Measurements from ENCODE around the gene GIT1.
"Not testable (repeated sequence)": the region's sequence is repeated elsewhere in the genome, so short reads cannot be mapped to it uniquely, and the experiment has no call there.

Gene GIT1

GRCh38 chr17:29562615-29563014 is 26.8 kb downstream of the GIT1 start:
- Histone ChIP-seq H3K4me3 (replicated peaks; ENCODE audit: insufficient read depth, low read length) (no peak overlapping the region), H3K27me3 (ENCODE audit: insufficient read depth, poor library complexity, severe bottlenecking) (no peaks in the 10 kb centered on the region), H3K27ac (replicated peaks) (no peak overlapping the region)
- DNase-seq (ENCODE audit: low read depth in 1 of 2, low spot score in 1 of 2), result no peak
- TF ChIP-seq SPI1 (IDR thresholded peaks at IDR 0.05; ENCODE audit: borderline replicate concordance, low read depth) (no peak), GABPA (IDR thresholded peaks at IDR 0.05; ENCODE audit: low read depth) (no peak), POLR2AphosphoS5 (IDR thresholded peaks at IDR 0.05; ENCODE audit: low read depth) (no peak)
- TF ChIP-seq, protein P1, sequence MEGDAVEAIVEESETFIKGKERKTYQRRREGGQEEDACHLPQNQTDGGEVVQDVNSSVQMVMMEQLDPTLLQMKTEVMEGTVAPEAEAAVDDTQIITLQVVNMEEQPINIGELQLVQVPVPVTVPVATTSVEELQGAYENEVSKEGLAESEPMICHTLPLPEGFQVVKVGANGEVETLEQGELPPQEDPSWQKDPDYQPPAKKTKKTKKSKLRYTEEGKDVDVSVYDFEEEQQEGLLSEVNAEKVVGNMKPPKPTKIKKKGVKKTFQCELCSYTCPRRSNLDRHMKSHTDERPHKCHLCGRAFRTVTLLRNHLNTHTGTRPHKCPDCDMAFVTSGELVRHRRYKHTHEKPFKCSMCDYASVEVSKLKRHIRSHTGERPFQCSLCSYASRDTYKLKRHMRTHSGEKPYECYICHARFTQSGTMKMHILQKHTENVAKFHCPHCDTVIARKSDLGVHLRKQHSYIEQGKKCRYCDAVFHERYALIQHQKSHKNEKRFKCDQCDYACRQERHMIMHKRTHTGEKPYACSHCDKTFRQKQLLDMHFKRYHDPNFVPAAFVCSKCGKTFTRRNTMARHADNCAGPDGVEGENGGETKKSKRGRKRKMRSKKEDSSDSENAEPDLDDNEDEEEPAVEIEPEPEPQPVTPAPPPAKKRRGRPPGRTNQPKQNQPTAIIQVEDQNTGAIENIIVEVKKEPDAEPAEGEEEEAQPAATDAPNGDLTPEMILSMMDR (IDR thresholded peaks at IDR 0.05; ENCODE audit: insufficient read depth, low read length), result no peak

DNA sequence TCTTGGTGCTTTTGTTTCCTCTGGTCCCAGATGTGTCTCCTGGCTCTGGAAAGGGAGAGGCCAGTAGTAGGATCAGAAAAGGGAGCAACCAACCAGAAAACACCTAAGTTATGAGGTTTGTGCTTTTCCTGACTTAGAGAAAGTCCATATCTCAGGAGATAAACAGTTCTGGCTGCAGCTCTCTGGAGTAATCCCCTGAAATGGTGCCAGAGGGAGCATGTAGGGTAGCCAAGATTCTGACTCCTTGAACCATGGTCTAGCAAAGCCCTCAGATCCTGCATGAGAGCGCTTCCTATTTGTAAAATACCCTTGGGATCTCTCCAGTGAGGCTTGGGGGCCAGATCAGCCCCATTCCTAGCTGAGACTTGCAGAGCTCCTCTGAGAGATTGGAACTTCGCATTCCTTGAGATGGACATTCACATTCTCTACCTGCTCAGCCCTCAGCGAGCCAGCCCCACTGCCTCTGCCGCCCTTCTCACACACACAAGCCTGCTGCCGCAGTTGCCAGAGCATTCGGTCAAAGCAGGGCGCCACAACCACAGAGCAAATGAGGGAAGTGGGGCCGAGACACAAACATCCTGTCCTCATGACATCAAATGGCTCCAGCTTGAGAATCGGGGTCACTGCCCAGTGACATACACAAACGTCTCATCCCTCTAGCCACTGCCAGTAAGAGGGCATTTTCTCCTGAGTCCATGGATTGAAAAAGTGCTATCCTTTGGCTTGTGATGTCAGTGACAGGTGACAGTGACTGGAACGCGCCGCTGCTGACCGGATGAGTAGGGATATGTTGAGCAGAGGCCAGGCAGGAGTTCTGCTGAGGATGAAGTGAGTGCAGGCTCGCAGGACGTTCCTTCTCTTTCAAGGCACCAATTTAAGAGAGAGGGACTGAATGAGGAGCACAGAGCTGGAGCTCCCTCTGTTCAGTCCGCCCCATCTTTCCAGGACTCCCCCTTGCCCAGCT is 27.6 kb downstream of the GIT1 start:
- DNase-seq (ENCODE audit: low read depth in 1 of 2, low spot score in 1 of 2), result peak in 1 of 2 experiments; percentile 26
- H3K27ac ChIP-seq (replicated peaks), result no peak overlapping the region
- no peaks in the 10 kb centered on the region for H3K27me3 ChIP-seq (ENCODE audit: insufficient read depth, poor library complexity, severe bottlenecking)
- TF ChIP-seq, protein P2, sequence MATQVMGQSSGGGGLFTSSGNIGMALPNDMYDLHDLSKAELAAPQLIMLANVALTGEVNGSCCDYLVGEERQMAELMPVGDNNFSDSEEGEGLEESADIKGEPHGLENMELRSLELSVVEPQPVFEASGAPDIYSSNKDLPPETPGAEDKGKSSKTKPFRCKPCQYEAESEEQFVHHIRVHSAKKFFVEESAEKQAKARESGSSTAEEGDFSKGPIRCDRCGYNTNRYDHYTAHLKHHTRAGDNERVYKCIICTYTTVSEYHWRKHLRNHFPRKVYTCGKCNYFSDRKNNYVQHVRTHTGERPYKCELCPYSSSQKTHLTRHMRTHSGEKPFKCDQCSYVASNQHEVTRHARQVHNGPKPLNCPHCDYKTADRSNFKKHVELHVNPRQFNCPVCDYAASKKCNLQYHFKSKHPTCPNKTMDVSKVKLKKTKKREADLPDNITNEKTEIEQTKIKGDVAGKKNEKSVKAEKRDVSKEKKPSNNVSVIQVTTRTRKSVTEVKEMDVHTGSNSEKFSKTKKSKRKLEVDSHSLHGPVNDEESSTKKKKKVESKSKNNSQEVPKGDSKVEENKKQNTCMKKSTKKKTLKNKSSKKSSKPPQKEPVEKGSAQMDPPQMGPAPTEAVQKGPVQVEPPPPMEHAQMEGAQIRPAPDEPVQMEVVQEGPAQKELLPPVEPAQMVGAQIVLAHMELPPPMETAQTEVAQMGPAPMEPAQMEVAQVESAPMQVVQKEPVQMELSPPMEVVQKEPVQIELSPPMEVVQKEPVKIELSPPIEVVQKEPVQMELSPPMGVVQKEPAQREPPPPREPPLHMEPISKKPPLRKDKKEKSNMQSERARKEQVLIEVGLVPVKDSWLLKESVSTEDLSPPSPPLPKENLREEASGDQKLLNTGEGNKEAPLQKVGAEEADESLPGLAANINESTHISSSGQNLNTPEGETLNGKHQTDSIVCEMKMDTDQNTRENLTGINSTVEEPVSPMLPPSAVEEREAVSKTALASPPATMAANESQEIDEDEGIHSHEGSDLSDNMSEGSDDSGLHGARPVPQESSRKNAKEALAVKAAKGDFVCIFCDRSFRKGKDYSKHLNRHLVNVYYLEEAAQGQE (IDR thresholded peaks at IDR 0.05; ENCODE audit: insufficient replicate concordance, low read depth), result no peak
- TF ChIP-seq SPI1 (IDR thresholded peaks at IDR 0.05; ENCODE audit: borderline replicate concordance, low read depth), result no peak
- TF ChIP-seq, protein P1 (IDR thresholded peaks at IDR 0.05; ENCODE audit: insufficient read depth, low read length), result no peak
- H3K4me3 ChIP-seq (replicated peaks; ENCODE audit: insufficient read depth, low read length), result no peak overlapping the region

GRCh38 chr17:29560316-29560715 is 29.1 kb downstream of the GIT1 start:
- DNase-seq (ENCODE audit: low read depth in 1 of 2, low spot score in 1 of 2), result peak in 1 of 2 experiments; percentile 18
- H3K4me3 ChIP-seq (replicated peaks; ENCODE audit: insufficient read depth, low read length), result no peak overlapping the region
- TF ChIP-seq POLR2AphosphoS5 (IDR thresholded peaks at IDR 0.05; ENCODE audit: low read depth), result no peak
- peak; percentile 50; the same call in 1 of the 2 replicates for TF ChIP-seq SPI1 (IDR thresholded peaks at IDR 0.05; ENCODE audit: borderline replicate concordance, low read depth)
- no peak overlapping the region for H3K27ac ChIP-seq (replicated peaks)
- H3K27me3 ChIP-seq (ENCODE audit: insufficient read depth, poor library complexity, severe bottlenecking), result no peaks in the 10 kb centered on the region

DNA sequence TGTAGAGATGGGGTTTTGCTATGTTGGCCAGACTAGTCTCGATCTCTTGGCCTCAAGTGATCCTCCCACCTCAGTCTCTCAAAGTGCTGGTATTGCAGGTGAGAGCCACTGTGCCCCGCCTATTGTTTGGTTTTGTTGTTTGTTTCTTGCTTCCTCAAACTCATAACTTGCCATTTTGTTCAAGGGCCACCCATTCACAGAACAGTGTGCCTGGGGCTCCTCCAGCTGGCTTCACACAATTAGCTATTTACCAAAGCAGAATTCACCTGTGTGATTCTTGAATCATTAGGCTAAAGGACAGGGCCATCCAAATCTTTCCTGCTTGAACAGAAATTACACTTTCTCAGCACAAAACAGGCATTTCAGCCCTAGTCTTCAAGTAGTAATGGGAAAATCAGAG is 29.8 kb downstream of the GIT1 start:
- Histone ChIP-seq H3K4me3 (replicated peaks; ENCODE audit: insufficient read depth, low read length) (no peak overlapping the region), H3K27ac (replicated peaks) (no peak overlapping the region), H3K27me3 (ENCODE audit: insufficient read depth, poor library complexity, severe bottlenecking) (no peaks in the 10 kb centered on the region)
- TF ChIP-seq POLR2AphosphoS5 (IDR thresholded peaks at IDR 0.05; ENCODE audit: low read depth) (no peak), GABPA (IDR thresholded peaks at IDR 0.05; ENCODE audit: low read depth) (no peak), SPI1 (IDR thresholded peaks at IDR 0.05; ENCODE audit: borderline replicate concordance, low read depth) (no peak)
- TF ChIP-seq, protein P2 (IDR thresholded peaks at IDR 0.05; ENCODE audit: insufficient replicate concordance, low read depth), result no peak
- TF ChIP-seq, protein P1 (IDR thresholded peaks at IDR 0.05; ENCODE audit: insufficient read depth, low read length), result no peak
- no peak for DNase-seq (ENCODE audit: low read depth in 1 of 2, low spot score in 1 of 2)

DNA sequence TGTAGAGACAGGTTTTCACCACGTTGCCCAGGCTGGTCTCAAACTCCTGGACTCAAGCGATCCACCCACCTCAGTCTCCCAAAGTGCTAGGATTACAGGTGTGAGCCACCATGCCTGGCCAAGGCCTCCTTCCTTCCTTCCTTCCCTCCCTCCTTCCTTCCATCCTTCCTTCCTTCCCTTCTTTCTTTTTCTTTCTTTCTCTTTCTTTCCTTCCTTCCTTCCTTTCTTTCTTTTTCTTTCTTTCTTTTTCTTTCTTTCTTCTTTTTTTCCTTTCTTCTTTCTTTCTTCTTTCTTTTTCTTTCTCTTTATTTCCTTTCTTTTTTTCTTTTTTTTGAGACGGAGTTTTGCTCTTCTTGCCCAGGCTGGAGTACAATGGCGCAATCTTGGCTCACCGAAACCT is 31.3 kb downstream of the GIT1 start:
- H3K4me3 ChIP-seq (replicated peaks; ENCODE audit: insufficient read depth, low read length); H3K27ac ChIP-seq (replicated peaks); H3K27me3 ChIP-seq (ENCODE audit: insufficient read depth, poor library complexity, severe bottlenecking); DNase-seq (ENCODE audit: low read depth in 1 of 2, low spot score in 1 of 2): not testable (repeated sequence)
